Measurements from ENCODE around the gene SLC35D3.

SLC35D3 gene

DNA sequence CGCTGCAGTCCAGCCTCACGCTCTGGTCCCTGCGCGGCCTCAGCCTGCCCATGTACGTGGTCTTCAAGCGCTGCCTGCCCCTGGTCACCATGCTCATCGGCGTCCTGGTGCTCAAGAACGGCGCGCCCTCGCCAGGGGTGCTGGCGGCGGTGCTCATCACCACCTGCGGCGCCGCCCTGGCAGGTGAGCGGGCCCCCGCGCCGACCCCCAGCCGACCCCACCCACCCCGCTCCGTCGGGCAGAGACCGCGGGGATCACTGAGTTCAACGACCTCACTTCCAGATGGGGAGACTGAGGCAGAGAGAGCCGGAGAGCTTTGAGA lies 545 bp downstream of the SLC35D3 start:
- Histone ChIP-seq H3K27me3 (ENCODE audit: control insufficient read depth in 5 of 5, insufficient read depth in 4 of 5, low read length in 5 of 5) (peaks cover 24 to 49% (median 36%) of the 10 kb centered on the region in 5 donors), H3K4me1 (ENCODE audit: control insufficient read depth in 5 of 5, insufficient read depth in 5 of 5, low read length in 5 of 5) (peaks cover 4 to 39% (median 35%) of the 10 kb centered on the region in 5 donors), H3K36me3 (ENCODE audit: control insufficient read depth in 5 of 5, insufficient read depth in 5 of 5, low read length in 5 of 5) (no peaks in the 10 kb centered on the region), H3K9ac (ENCODE audit: low read length in 5 of 5) (no peak overlapping the region), H3K4me3 (ENCODE audit: low read depth in 1 of 5, low read length in 5 of 5) (peak overlapping the region in 4 of 5 donors; percentile 55 to 72 (median 62)), H3K27ac (ENCODE audit: low read depth, low read length) (no peak overlapping the region), H3K9me3 (ENCODE audit: control insufficient read depth in 5 of 5, low read length in 5 of 5) (no peaks in the 10 kb centered on the region)

DNA sequence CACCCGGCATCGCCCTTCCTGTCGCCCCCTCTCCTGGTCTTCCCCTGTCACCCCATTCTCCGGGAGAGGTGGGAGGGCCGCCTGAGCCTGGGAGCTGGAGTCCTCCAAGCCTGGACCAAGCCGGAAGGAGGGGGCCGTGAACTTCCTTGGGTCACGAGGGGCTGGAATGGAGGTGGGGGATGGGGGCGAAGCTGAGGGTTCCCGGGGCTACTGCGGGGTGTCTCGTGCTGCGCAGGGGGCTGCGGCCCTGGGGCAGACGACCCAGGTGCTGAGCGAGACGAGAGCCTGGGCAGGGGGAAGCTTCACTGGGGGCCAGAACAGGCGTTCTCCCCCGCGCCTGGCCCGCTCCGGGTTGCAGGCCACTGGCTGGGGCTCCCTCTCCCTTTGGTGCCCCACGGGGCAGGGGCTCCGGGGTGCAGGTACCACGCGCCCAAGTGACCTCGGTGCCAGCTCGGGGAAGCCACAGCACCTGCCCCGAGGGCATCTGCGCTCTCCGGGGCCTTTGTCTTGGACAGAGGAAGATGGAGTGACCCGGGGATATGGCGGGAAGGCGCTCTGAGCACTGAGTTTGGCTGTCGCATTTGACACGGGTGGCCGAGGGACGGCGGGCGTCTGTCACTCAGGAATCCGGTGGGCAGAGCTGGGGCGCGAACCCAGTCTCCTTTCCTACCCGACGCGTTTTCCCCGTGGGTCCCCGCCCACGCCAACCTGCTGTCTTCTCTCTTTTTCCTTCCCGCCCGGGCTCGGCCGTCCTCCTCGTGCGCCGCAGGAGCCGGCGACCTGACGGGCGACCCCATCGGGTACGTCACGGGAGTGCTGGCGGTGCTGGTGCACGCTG lies 1.2 kb downstream of the SLC35D3 start:
- Histone ChIP-seq H3K9ac (ENCODE audit: low read length in 5 of 5) (no peak overlapping the region), H3K27me3 (ENCODE audit: control insufficient read depth in 5 of 5, insufficient read depth in 4 of 5, low read length in 5 of 5) (peaks cover 24 to 49% (median 36%) of the 10 kb centered on the region in 5 donors), H3K4me3 (ENCODE audit: low read depth in 1 of 5, low read length in 5 of 5) (peak overlapping the region in 1 of 5 donors; percentile 40), H3K4me1 (ENCODE audit: control insufficient read depth in 5 of 5, insufficient read depth in 5 of 5, low read length in 5 of 5) (peaks cover 4 to 39% (median 35%) of the 10 kb centered on the region in 5 donors), H3K27ac (ENCODE audit: low read depth, low read length) (no peak overlapping the region), H3K9me3 (ENCODE audit: control insufficient read depth in 5 of 5, low read length in 5 of 5) (no peaks in the 10 kb centered on the region), H3K36me3 (ENCODE audit: control insufficient read depth in 5 of 5, insufficient read depth in 5 of 5, low read length in 5 of 5) (no peaks in the 10 kb centered on the region)

DNA sequence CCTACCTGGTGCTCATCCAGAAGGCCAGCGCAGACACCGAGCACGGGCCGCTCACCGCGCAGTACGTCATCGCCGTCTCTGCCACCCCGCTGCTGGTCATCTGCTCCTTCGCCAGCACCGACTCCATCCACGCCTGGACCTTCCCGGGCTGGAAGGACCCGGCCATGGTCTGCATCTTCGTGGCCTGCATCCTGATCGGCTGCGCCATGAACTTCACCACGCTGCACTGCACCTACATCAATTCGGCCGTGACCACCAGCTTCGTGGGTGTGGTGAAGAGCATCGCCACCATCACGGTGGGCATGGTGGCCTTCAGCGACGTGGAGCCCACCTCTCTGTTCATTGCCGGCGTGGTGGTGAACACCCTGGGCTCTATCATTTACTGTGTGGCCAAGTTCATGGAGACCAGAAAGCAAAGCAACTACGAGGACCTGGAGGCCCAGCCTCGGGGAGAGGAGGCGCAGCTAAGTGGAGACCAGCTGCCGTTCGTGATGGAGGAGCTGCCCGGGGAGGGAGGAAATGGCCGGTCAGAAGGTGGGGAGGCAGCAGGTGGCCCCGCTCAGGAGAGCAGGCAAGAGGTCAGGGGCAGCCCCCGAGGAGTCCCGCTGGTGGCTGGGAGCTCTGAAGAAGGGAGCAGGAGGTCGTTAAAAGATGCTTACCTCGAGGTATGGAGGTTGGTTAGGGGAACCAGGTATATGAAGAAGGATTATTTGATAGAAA lies 2.0 kb downstream of the SLC35D3 start:
- Histone ChIP-seq H3K4me3 (ENCODE audit: low read depth in 1 of 5, low read length in 5 of 5) (peak overlapping the region in 1 of 5 donors; percentile 40), H3K27me3 (ENCODE audit: control insufficient read depth in 5 of 5, insufficient read depth in 4 of 5, low read length in 5 of 5) (peaks cover 24 to 49% (median 36%) of the 10 kb centered on the region in 5 donors), H3K9me3 (ENCODE audit: control insufficient read depth in 5 of 5, low read length in 5 of 5) (no peaks in the 10 kb centered on the region), H3K36me3 (ENCODE audit: control insufficient read depth in 5 of 5, insufficient read depth in 5 of 5, low read length in 5 of 5) (no peaks in the 10 kb centered on the region), H3K27ac (ENCODE audit: low read depth, low read length) (no peak overlapping the region), H3K4me1 (ENCODE audit: control insufficient read depth in 5 of 5, insufficient read depth in 5 of 5, low read length in 5 of 5) (peaks cover 4 to 39% (median 35%) of the 10 kb centered on the region in 5 donors), H3K9ac (ENCODE audit: low read length in 5 of 5) (no peak overlapping the region)

DNA sequence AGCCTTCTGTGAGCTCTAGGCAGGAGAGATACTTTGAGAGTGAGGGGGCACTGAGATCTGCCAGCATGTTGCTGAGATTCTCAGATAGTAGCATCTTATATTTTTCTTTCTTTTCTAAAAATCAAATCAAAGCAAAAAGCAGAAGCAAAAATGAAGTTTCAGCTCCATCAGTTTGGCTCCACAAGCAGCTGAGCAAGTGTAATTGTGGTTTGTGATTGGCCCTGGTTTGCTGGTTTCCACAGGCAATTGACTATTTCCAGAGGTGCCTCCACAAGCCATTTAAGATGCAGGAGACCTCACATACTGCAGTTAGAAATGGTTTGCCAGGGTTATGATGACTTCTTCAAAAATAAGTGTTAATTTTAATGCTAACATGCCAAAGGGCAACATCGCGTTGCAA lies 4.3 kb downstream of the SLC35D3 start:
- Histone ChIP-seq H3K9ac (ENCODE audit: low read length in 5 of 5) (no peak overlapping the region), H3K27me3 (ENCODE audit: control insufficient read depth in 5 of 5, insufficient read depth in 4 of 5, low read length in 5 of 5) (peaks cover 13 to 33% (median 26%) of the 10 kb centered on the region in 5 donors), H3K4me1 (ENCODE audit: control insufficient read depth in 5 of 5, insufficient read depth in 5 of 5, low read length in 5 of 5) (peaks cover 0 to 25% (median 23%) of the 10 kb centered on the region in 5 donors), H3K4me3 (ENCODE audit: low read depth in 1 of 5, low read length in 5 of 5) (no peak overlapping the region), H3K36me3 (ENCODE audit: control insufficient read depth in 5 of 5, insufficient read depth in 5 of 5, low read length in 5 of 5) (no peaks in the 10 kb centered on the region), H3K27ac (ENCODE audit: low read depth, low read length) (no peak overlapping the region), H3K9me3 (ENCODE audit: control insufficient read depth in 5 of 5, low read length in 5 of 5) (no peaks in the 10 kb centered on the region)

DNA sequence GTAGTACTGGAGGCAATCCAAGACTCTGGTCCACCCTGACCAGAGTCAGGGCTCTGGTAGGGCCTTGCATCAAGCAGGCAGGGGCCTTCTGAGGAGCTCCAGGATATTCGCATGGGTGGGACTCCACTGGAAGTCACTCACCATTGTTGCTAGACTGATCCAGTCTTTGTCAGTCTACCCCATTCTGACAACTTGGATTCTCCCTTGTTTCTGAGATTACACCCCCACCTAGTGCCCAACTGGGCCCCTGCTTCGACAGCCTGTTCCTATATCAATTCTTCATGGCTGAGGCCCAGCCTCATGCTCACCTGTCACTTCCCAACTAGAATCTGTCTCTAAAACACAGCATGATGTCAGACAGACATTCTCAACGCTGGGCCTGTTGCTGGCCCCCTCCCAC lies 5.2 kb downstream of the SLC35D3 start:
- H3K36me3 ChIP-seq (ENCODE audit: control insufficient read depth in 5 of 5, insufficient read depth in 5 of 5, low read length in 5 of 5), result no peaks in the 10 kb centered on the region
- peaks cover 12 to 24% (median 19%) of the 10 kb centered on the region in 5 donors for H3K27me3 ChIP-seq (ENCODE audit: control insufficient read depth in 5 of 5, insufficient read depth in 4 of 5, low read length in 5 of 5)
- H3K9me3 ChIP-seq (ENCODE audit: control insufficient read depth in 5 of 5, low read length in 5 of 5), result no peaks in the 10 kb centered on the region
- H3K4me1 ChIP-seq (ENCODE audit: control insufficient read depth in 5 of 5, insufficient read depth in 5 of 5, low read length in 5 of 5), result peaks cover 0 to 16% (median 14%) of the 10 kb centered on the region in 5 donors
- H3K4me3 ChIP-seq (ENCODE audit: low read depth in 1 of 5, low read length in 5 of 5), result no peak overlapping the region
- no peak overlapping the region for H3K9ac ChIP-seq (ENCODE audit: low read length in 5 of 5)
- no peak overlapping the region for H3K27ac ChIP-seq (ENCODE audit: low read depth, low read length)

DNA sequence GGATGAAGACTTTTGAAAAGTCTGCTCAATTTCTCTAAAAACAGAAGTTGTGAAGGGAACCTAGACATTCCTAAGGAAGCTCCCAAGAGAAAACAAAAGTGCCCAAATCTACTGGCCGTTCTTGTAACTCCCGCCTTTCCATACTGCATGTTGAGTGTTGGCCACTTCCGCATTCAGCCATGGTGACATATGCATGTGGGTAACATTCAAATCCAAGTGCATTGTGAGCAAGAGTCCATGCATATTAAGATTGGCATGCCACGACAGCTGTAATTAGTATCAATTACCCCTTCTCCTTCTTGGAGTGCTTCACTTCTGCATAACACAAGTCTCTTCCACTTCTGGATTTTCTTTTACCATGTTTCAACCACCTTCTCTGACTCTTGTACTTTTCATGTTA lies 8.4 kb downstream of the SLC35D3 start:
- no peaks in the 10 kb centered on the region for H3K9me3 ChIP-seq (ENCODE audit: control insufficient read depth in 5 of 5, low read length in 5 of 5)
- no peak overlapping the region for H3K4me3 ChIP-seq (ENCODE audit: low read depth in 1 of 5, low read length in 5 of 5)
- no peak overlapping the region for H3K27ac ChIP-seq (ENCODE audit: low read depth, low read length)
- H3K36me3 ChIP-seq (ENCODE audit: control insufficient read depth in 5 of 5, insufficient read depth in 5 of 5, low read length in 5 of 5), result no peaks in the 10 kb centered on the region
- no peaks in the 10 kb centered on the region for H3K4me1 ChIP-seq (ENCODE audit: control insufficient read depth in 5 of 5, insufficient read depth in 5 of 5, low read length in 5 of 5)
- peaks cover 0 to 3% (median 0%) of the 10 kb centered on the region in 5 donors for H3K27me3 ChIP-seq (ENCODE audit: control insufficient read depth in 5 of 5, insufficient read depth in 4 of 5, low read length in 5 of 5)
- no peak overlapping the region for H3K9ac ChIP-seq (ENCODE audit: low read length in 5 of 5)

DNA sequence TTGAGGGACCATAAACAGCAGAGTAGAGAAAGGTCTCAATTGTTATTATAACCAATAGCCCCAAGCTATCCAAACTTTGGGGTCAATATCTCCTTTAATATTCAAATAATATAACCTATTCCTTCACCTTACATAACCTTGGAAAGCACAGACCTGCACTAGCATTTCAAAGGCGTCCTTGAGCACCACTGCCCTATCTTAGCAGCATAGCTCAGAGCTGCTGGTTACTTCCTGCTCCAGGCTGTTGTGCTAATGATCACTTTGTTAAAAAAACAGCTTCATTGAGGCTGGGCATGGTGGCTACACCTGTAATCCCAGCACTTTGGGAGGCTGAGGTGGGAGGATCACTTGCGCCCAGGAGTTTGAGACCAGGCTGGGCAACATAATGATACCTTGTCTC lies 10.5 kb downstream of the SLC35D3 start:
- Histone ChIP-seq H3K27ac (ENCODE audit: low read depth, low read length) (no peak overlapping the region), H3K4me1 (ENCODE audit: control insufficient read depth in 5 of 5, insufficient read depth in 5 of 5, low read length in 5 of 5) (no peaks in the 10 kb centered on the region), H3K36me3 (ENCODE audit: control insufficient read depth in 5 of 5, insufficient read depth in 5 of 5, low read length in 5 of 5) (no peaks in the 10 kb centered on the region), H3K9me3 (ENCODE audit: control insufficient read depth in 5 of 5, low read length in 5 of 5) (no peaks in the 10 kb centered on the region), H3K9ac (ENCODE audit: low read length in 5 of 5) (no peak overlapping the region), H3K4me3 (ENCODE audit: low read depth in 1 of 5, low read length in 5 of 5) (no peak overlapping the region), H3K27me3 (ENCODE audit: control insufficient read depth in 5 of 5, insufficient read depth in 4 of 5, low read length in 5 of 5) (peaks cover 0 to 3% (median 0%) of the 10 kb centered on the region in 5 donors)

DNA sequence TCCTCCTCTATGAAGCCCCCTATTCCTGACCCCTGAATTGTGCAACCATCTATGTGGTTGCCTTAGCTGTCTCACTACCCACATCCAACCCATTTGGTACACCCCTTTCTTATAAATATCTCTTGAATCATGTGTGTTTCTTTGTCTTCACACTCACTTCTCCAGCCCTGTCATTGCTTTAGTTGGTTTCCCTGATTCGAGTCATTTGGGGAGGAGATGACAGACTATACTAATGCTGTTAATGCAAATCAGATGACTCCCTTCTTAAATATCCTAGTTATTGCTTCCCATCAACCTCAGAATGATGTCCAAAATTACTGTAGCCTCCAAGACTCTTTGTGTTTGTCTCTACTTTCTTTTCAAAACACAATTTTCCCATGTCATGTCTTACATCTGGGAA lies 23.0 kb downstream of the SLC35D3 start:
- Histone ChIP-seq H3K9ac (ENCODE audit: low read length in 5 of 5) (no peak overlapping the region), H3K4me1 (ENCODE audit: control insufficient read depth in 5 of 5, insufficient read depth in 5 of 5, low read length in 5 of 5) (no peaks in the 10 kb centered on the region), H3K27me3 (ENCODE audit: control insufficient read depth in 5 of 5, insufficient read depth in 4 of 5, low read length in 5 of 5) (no peaks in the 10 kb centered on the region), H3K4me3 (ENCODE audit: low read depth in 1 of 5, low read length in 5 of 5) (no peak overlapping the region), H3K27ac (ENCODE audit: low read depth, low read length) (no peak overlapping the region), H3K36me3 (ENCODE audit: control insufficient read depth in 5 of 5, insufficient read depth in 5 of 5, low read length in 5 of 5) (no peaks in the 10 kb centered on the region), H3K9me3 (ENCODE audit: control insufficient read depth in 5 of 5, low read length in 5 of 5) (no peaks in the 10 kb centered on the region)

DNA sequence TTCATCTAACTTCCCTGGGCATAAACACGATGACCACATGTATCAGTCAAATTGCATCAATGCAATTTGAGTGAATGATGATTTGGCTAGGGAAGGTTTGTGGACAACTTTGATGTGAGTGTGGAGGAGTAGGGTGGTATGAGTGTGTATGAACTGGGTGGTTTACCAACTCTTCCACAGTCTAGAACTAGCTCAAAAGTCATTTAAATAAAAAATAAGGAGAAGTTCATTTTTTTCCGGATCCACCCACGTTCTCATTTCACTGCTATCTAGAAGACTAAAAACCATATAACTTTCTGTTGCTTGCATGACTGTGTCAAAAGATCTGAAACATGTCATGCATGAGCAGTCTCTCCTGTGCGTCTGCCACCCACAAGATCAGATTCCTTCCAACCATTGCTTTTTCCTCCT lies 23.6 kb downstream of the SLC35D3 start:
- H3K4me1 ChIP-seq (ENCODE audit: control insufficient read depth in 5 of 5, insufficient read depth in 5 of 5, low read length in 5 of 5), result no peaks in the 10 kb centered on the region
- H3K9me3 ChIP-seq (ENCODE audit: control insufficient read depth in 5 of 5, low read length in 5 of 5), result no peaks in the 10 kb centered on the region
- H3K4me3 ChIP-seq (ENCODE audit: low read depth in 1 of 5, low read length in 5 of 5), result no peak overlapping the region
- no peak overlapping the region for H3K27ac ChIP-seq (ENCODE audit: low read depth, low read length)
- H3K27me3 ChIP-seq (ENCODE audit: control insufficient read depth in 5 of 5, insufficient read depth in 4 of 5, low read length in 5 of 5), result no peaks in the 10 kb centered on the region
- no peaks in the 10 kb centered on the region for H3K36me3 ChIP-seq (ENCODE audit: control insufficient read depth in 5 of 5, insufficient read depth in 5 of 5, low read length in 5 of 5)
- H3K9ac ChIP-seq (ENCODE audit: low read length in 5 of 5), result no peak overlapping the region

DNA sequence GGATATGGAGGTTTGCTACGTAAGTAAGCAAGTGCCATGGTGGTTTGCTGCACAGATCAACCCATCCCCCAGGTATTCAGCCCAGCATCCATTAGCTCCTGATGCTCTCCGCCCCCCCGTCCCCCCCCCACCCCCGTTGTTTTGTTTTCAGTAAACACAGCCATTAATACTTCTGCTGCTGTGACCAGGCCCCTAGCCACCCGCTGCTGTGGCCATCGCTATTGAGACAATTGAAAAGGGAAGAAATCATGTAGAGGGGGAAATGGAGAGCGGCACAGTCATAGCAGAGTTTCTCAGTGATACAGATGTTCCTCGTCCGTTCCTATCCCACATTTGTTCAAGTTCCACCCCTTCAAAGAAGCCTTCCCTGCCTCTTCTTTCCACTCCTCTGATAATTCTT lies 24.9 kb downstream of the SLC35D3 start:
- no peaks in the 10 kb centered on the region for H3K36me3 ChIP-seq (ENCODE audit: control insufficient read depth in 5 of 5, insufficient read depth in 5 of 5, low read length in 5 of 5)
- no peaks in the 10 kb centered on the region for H3K4me1 ChIP-seq (ENCODE audit: control insufficient read depth in 5 of 5, insufficient read depth in 5 of 5, low read length in 5 of 5)
- no peak overlapping the region for H3K4me3 ChIP-seq (ENCODE audit: low read depth in 1 of 5, low read length in 5 of 5)
- no peaks in the 10 kb centered on the region for H3K9me3 ChIP-seq (ENCODE audit: control insufficient read depth in 5 of 5, low read length in 5 of 5)
- H3K27me3 ChIP-seq (ENCODE audit: control insufficient read depth in 5 of 5, insufficient read depth in 4 of 5, low read length in 5 of 5), result no peaks in the 10 kb centered on the region
- no peak overlapping the region for H3K9ac ChIP-seq (ENCODE audit: low read length in 5 of 5)
- no peak overlapping the region for H3K27ac ChIP-seq (ENCODE audit: low read depth, low read length)

Data from subcutaneous abdominal adipose tissue (tissue), 5 donors.